Measurements from ENCODE around the gene IRF9.
A peak's percentile ranks its signal among the peaks of the same experiment; 100 is the strongest.

IRF9 gene

DNA sequence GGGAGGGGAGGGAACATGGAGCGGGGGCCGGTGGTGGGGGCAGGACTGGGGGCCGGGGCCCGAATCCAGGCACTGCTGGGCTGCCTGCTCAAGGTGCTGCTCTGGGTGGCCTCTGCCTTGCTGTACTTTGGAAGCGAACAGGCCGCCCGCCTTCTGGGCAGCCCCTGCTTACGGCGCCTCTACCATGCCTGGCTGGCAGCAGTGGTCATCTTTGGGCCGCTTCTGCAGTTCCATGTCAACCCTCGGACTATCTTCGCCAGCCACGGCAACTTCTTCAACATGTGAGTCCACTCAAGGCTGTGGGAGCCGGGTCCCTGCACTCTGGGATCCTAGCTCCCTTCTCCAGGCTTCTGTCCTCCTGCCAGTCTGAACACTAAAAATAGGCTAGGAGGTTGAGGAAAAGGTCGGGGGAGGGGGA lies 29.5 kb upstream of the IRF9 start:
- DNase-seq (ENCODE audit: low read depth in 2 of 2): no peak

DNA sequence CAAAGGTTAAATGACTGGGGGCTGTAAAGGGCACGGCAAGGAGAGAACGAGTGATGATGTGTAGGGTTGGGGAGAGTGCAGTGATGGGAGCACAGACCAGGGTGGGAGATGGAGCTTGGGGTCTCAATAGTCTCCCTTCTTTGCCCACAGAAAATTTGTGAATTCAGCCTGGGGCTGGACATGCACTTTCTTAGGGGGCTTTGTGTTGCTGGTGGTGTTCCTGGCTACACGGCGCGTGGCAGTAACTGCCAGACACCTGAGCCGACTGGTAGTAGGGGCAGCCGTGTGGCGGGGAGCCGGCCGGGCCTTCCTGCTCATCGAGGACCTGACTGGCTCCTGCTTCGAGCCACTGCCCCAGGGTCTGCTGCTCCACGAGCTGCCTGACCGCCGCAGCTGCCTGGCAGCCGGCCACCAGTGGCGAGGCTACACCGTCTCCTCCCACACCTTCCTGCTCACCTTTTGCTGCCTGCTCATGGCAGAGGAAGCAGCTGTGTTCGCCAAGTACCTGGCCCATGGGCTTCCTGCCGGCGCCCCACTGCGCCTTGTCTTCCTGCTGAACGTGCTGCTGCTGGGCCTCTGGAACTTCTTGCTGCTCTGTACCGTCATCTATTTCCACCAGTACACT lies 28.9 kb upstream of the IRF9 start:
- no peak for DNase-seq (ENCODE audit: low read depth in 2 of 2)

- DNase-seq (ENCODE audit: low read depth in 2 of 2): no peak
Observed at GRCh38 chr14:24132976-24133375, 28.1 kb upstream of the IRF9 start.

DNA sequence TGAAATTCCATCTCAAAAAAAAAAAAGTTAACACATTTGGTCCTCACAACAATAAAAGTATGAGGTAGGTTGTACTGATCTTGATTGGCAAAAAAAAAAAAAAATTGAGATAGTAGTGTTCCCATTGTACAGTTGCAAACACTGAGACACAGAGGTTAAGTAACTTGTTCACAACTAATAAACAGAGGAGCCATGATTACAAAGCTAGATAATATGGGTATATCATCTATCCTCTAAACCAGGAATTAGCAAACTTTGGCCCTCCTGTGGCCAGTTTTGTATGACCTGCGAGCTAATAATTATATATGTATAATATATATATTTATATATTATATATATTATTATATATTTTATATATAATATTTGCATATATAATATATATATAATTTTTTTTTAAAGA lies 27.3 kb upstream of the IRF9 start:
- DNase-seq (ENCODE audit: low read depth in 2 of 2): no peak

- DNase-seq (ENCODE audit: low read depth in 2 of 2): no peak
Observed at GRCh38 chr14:24135584-24135833, 25.6 kb upstream of the IRF9 start.

- DNase-seq (ENCODE audit: low read depth in 2 of 2): peak; percentile 44 to 58
Observed at GRCh38 chr14:24135834-24136683, 25.0 kb upstream of the IRF9 start, which contains the start of gene PSME1. Gene PSME1, plus strand, starts transcription at chr14:24136194. Its CDS starts 69 bp downstream, at chr14:24136263.

- no peak for DNase-seq (ENCODE audit: low read depth in 2 of 2)
Observed at GRCh38 chr14:24136684-24137528, 24.2 kb upstream of the IRF9 start.

- DNase-seq (ENCODE audit: low read depth in 2 of 2): no peak
Observed at GRCh38 chr14:24137529-24138395, 23.3 kb upstream of the IRF9 start.

DNA sequence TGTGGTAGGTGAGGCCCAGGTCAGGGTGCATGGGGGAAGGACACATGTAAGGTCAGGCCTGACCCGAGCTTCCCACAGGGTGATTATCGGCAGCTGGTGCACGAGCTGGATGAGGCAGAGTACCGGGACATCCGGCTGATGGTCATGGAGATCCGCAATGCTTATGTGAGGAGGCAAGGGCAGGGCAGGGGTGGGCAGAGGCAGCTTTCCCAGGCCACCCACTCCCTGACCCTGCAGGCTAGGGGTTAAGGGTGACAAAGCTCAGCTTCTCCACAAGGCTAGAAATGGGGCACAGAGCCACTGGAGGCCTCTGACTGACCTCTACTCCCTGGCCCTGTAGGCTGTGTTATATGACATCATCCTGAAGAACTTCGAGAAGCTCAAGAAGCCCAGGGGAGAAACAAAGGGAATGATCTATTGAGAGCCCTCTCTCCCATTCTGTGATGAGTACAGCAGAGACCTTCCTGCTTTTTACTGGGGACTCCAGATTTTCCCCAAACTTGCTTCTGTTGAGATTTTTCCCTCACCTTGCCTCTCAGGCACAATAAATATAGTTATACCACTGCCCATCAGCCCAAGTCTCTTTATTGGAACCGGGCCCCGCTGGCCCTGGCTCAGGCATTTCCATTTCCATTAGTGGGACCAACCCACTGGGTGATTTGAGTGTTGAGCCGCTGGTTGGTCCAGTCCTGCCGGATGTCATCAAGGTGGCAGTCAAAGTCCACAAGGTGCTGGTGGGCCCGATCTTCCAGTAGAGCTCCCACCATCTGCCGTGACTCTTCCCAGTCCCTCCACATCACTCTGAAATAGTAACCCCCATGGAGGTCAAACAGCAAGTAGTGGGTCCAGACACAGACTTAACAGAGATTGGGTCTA lies 22.4 kb upstream of the IRF9 start:
- no peak for DNase-seq (ENCODE audit: low read depth in 2 of 2)

DNA sequence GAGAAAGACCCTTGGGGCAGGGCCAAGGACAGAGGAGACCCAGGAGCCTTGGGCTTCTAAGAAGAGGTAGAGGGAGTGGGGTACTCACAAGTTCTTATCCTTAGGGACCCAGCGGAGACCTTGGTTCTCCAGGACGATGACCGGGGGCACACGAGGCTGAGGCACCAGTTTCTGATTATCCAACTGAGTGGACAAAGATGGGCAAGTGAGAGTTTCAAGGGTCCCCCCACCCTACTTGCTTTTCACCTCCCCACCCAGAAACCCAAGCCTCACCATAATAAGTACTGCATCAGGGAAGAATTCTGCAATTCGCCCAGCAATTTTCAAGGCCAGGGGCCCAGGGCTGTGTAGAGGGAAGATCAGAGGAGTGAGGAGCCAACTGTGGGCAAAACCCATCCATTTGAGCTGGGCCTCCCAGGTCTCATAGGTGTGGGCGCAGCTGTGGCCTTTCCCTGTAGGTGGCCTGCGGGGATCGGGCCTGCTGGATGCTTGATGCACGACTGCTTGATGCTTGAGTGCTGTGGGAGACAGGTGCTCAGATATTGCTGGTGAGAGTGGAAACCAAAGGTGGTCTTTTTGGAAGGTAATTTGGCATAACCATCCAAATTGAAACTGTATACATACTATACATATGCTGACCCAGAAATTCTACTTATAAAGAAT lies 21.7 kb upstream of the IRF9 start:
- no peak for DNase-seq (ENCODE audit: low read depth in 2 of 2)

- DNase-seq (ENCODE audit: low read depth in 2 of 2): peak; percentile 98
Observed at GRCh38 chr14:24141097-24141880, 19.8 kb upstream of the IRF9 start, which contains the start of gene EMC9. Gene EMC9, minus strand, starts transcription at chr14:24141591. Its CDS starts 287 bp downstream, at chr14:24141304.

- no peak for DNase-seq (ENCODE audit: low read depth in 2 of 2)
Observed at GRCh38 chr14:24143511-24143910, 17.6 kb upstream of the IRF9 start.

DNA sequence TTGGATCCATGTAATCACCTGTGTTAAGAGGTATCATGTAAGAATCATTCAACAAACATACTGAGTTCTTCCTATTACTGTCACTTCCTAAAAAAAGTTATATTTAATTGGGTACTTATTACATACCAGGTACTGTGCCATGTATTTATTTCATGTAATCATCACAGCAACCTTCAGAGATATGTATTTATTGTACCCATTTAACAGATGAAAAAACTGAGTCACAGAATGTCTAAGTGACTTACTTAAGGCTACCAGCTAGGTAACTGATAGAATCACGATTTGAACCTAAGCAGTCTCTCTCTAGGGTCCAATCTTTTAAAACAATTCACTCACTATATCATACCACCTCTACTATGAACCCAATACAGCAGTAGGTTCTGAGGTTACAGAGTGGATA lies 16.6 kb upstream of the IRF9 start:
- DNase-seq (ENCODE audit: low read depth in 2 of 2): no peak

DNA sequence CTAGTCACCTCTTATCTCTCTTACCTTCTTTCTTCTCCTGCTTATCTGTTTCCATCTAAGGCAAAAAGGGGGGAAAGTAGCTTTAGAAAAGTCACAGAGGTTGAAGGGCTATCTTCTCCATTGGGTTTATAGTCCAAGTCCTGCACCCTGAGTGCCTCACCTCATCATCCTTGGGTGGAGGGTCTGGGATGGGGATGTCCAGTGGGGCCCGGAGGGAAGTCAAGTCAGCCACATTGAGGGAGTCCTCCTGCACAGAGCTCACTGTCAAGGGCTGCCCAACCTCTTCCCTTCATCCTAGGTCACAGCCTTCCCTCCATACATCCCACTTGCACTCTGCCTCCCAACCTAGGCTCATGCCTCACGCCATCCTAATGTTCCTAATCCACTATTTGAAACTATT lies 15.8 kb upstream of the IRF9 start:
- no peak for DNase-seq (ENCODE audit: low read depth in 2 of 2)

DNA sequence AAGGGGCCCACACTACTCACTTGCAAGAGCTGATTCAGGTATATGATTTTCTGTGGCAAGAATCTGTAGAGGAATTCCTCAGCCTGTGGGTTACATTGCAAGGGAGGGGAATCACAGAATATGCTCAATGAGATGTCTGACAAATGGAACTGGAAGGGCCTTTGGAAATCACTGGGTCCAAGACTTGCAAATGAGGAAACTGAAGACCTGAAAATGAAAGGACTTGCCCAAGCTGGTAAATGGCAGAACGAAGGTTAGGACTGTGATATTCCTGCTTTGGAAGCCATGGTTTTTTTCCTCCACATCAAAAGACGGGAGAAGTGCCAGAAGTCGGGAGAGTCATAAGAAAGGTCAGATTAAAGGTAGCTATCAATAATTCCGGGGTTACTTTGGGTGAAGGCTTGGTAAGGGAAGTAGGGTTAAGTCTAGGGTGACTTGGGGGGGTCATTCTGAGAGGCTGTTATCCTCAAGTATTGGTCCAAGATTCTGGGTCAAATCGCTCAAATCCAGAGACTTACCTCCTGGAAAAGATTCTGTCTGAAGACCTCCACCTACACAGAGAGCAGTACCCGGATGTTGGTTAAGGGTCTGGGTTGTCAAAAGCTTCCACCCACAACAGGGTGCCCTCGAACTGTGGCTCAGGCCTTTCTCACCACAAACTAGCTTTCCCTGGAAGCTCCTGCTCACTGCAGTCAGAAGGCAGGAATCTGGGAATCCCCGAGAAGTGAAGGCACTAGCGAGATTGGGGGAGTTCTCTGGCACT lies 15.2 kb upstream of the IRF9 start:
- no peak for DNase-seq (ENCODE audit: low read depth in 2 of 2)

GRCh38 chr14:24146453-24146977 lies 14.6 kb upstream of the IRF9 start, which contains the start of gene PSME2:
Gene PSME2, minus strand, starts transcription at chr14:24146610. Its CDS starts 29 bp downstream, at chr14:24146581.
- peak; percentile 87 to 91 for DNase-seq (ENCODE audit: low read depth in 2 of 2)

- peak; percentile 91 to 93 for DNase-seq (ENCODE audit: low read depth in 2 of 2)
Observed at GRCh38 chr14:24146978-24147760, 13.9 kb upstream of the IRF9 start, which contains the start of gene RNF31. Gene RNF31, plus strand, starts transcription at chr14:24147498. Its CDS starts 201 bp downstream, at chr14:24147699.
